Hematopoietic multipotent progenitor cell treated with erythropoietin and hydrocortisone succinate and interleukin-3 and kit ligand, for 15 days (in vitro differentiated cells): ENCODE results near the gene OR5K4.

Source experiments
- DNase-seq: peaks from one replicate; pipeline ENCODE4 v3.0.0-alpha.2; 2015; ENCODE audit warnings: low spot score

OR5K4 gene, protein sequence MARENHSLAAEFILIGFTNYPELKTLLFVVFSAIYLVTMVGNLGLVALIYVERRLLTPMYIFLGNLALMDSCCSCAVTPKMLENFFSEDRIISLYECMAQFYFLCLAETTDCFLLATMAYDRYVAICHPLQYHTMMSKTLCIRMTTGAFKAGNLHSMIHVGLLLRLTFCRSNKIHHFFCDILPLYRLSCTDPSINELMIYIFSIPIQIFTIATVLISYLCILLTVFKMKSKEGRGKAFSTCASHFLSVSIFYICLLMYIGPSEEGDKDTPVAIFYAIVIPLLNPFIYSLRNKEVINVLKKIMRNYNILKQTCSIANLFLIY

DNA sequence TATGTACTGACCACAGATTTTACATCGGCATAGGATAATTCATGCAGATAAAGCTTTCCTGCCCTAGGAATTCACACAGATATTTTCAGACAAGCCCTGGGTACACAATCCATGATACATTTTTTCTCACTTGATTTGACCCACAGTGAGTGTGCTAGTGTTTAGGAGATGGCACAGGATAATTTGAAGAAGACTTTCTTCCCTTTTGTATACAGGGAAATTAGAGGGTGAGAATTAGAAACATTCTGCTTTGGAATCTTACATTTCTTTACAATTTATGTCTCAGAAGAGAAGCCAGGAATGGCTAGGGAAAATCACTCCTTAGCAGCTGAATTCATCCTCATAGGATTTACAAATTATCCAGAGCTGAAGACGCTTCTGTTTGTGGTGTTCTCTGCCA is at the start of gene OR5K4:
TSS of gene OR5K4 (plus strand) at position 301 of the 400 bp plus-strand sequence. CDS start at position 301, 0 bp downstream.
- no peak for DNase-seq

DNA sequence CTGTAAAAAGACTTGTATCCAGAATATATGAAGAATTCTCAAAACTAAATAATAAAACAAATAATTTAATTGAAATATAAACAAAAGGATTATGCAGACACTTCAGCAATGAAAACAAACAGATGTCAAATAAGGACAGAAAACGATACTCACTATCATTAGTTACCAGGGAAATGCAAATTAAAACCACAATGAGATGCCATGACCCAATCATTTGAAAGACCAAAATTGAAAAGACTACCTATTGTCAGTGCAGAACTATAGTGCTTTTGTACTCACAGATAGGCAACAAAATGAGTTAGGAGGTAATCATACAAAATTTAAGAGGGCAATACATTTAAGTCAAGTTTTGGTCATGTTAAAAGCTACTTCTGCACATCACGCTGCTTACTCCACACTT is 31.6 kb upstream of the OR5K4 start:
- no peak for DNase-seq

DNA sequence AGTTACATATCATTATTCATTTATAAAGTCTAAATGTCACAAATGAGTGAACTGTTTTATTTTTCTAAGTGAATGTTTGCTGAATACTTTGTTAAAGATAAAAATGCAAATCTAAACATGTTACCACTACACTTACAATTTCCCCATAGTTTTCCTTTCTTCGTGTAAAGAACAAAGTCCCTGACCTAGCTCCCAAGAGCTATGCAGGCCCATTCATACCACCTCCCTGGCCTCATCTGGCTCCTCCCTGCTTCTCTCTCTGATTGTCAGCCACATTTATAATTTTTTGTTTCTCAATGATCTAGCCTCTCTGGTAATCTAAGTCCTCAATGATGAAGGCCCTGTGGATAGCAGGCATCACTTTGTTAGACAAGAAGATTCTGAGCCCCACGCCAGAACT is 31.0 kb upstream of the OR5K4 start:
- no peak for DNase-seq

DNA sequence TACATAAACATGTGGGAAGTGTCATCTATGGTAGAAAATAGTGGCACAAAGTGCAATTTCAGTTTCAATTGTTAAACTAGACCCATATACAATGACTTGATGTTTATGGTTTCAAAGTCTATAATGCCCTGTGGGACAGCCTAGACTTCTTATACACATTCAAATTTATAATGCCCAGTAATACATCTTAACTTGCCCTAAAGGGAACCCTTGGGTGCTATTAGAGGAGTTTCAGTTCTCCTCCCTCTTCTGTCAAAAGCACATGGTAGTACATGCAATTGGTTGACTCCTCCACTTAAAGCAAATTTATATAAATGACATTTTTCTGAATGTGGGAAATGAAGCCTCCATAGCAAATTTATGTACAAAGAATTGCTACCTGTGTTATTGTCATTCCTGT is 30.2 kb upstream of the OR5K4 start:
- no peak for DNase-seq

DNA sequence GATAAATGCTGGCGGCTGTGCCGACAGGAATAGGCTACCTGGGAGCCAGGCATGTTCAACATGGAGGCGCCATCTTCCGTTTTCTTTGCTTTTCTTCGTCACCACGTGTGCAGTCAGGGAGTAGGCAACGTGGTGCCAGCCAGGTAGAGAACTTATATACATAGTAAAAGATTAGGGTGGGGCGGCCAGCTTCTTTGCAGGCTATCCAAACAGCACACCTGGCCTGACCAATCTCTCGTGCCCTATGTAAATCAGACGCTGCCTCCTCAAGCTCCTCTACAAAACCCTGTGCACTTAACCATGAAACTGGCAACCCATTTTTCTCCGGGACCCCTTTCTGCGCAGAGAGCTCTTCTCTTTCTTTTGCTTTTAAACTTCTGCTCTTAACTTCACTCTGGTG is 28.6 kb upstream of the OR5K4 start:
- DNase-seq, result no peak

DNA sequence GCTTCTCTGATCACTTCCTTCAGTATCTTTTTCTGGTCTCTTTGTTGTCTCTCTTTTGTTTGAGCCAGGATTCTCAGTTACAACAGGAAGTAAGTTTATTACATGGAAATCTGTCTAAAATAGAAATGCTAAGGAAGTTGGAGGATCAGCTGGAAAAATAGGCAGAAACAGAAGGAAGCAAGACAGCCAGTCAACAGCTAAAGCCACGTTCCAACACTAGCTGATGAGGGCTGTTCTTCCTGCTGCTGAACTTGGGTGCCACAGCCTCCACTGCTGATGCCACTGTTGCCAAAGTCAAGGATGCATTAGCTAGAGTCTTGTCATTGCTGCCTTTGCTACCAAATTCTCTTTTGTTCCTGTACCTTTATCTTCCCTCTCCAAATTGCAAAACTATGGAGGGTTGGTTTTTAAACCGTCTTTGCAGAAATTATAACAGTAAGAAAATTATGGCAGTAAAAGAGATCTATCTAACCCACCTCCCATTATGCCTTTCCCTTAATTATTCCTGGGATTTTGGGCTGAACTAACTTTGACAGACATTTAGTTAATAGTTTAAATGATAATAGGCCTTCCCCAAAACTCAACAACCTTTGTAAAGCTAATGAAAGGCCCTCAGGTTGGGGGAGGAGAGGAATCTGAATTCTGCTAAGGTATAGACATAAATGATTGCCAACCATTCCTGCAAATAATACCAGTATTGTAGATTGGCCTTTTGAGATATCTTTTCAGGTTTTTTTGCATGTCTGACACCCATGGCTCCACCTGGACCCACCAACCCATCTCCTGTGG is 27.4 kb upstream of the OR5K4 start:
- no peak for DNase-seq

DNA sequence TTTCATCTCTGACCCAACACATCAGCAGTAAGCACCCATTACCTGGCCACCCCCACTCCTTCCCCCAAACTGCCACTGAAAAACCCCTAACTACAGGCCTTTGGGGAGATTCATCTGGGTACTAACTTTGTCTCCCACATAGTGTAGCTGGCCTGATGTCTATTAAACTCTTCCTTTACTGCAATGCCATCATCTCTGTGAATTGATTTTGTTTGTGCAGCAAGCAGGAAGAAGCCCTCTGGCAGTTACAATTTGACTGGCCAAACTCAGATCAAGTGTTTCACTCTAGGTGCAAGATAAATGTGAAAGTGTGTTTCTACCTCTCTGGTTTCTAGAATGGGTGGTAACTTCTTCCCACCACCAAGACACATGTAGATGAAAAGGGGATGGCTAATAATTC is 26.7 kb upstream of the OR5K4 start:
- no peak for DNase-seq

DNA sequence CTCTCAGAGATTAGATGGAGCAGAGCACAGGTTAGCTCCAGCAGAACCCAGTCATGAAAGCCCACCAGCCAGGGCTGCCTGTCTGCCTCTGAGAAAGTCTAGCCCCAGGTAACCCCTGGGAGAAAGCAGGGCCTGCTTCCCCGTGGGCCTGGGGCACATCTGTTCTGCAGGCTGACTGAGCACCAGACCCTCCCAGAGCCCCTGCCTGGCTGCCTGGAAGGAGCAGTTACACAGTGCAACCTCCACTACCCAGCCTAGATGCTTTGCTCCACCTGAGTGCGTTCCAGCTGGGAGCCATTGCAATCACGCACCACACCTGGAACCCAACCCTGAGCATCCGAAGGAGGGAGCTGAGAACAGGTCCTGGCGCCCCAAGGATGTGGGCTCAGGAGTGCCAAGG is 24.7 kb upstream of the OR5K4 start:
- no peak for DNase-seq

DNA sequence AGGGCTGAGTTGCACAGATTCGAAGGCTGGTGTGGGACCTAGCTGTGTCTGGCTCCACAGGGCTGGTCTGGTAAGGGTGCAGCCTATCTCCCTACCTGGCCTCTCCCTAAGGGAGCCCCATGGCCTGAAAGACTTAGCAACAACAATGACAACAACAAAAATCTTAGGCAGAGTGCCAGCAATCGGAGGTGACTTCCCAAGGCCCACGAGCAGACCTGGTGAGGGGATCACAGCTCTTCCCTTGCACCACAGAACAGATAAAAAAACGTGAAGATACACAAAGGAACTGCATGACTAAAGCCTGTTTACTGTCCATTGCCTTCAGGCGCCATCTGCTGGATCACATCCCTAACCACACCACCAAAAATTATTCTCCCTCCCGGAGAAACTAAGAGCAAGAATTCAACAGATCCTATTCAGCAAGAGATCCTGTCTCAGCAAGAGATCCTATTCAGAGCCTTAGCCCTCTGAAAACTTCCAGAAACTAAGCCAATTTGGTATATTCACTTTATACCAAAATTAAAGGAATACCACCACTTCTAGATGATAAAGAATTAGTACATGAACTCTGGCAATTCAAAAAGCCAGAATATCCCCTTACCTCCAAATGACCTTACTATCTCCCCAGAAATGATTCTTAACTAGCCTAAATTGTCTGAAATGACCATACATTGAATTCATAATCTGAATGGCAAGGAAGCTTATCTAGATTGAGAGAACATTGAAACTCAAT is 24.1 kb upstream of the OR5K4 start:
- peak; percentile 14 for DNase-seq

DNA sequence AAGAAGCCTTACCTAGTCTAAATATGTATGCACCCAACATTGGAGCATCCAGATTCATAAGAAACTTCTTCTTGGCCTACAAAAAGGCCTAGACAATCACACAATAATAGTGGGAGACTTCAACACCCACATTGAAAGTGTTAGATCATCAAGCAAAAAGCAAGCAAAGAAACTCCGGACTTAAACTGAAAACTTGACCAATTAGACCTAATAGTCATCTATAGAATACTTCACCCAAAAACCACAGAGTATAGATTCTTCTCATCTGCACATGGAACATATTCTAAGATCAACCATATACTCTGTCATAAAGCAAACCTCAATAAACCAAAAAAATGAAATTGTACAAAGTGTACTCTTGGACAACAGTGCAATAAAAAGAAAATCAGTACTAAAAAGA is 22.3 kb upstream of the OR5K4 start:
- DNase-seq, result no peak

DNA sequence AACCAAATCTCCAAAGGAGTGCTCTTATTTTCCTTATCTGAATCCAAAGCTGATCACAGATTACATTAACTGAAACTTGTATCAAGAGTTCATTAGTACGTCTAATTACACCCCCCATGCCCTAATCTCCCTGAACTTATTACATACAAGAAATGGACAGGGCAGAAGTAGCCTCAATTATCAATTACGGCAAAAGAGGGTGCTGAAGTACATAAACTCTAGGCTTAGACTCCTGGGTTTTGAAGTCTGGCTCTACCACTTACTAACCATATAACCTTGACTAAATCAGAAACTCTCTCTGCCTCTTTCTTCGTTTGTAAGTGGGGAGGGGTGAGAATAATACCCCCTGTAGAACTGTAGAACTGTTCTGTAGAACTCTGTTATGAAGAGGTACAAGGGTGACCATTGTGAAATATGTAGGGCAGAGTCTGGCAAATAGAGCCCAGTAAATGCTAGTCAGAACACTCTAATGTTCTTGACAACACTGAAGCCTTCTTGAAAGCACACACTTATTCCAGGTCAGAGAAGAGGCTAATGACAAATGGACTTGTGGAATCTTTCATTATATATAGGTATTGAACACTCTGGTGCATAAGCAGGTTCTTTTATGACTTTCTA is 19.6 kb upstream of the OR5K4 start:
- DNase-seq, result no peak

DNA sequence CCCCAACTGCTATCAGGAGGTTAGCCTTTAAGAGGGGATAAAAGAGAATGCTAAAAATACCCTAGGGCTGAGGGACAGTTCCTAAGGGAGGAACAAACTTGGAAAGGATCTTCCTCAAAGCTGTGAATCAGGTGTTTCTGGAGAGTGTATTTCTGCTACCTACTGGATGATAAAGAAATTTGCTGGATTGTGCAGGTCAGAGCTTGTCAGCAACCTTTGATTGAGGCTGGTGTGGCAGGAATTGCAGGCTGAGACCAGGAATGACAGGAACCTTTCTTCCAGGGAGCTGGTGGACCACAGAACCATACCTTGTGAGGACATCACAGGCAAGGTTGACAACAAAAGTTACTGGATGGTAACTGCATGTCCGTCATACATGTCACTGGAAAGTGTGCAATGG is 14.6 kb upstream of the OR5K4 start:
- DNase-seq, result no peak

DNA sequence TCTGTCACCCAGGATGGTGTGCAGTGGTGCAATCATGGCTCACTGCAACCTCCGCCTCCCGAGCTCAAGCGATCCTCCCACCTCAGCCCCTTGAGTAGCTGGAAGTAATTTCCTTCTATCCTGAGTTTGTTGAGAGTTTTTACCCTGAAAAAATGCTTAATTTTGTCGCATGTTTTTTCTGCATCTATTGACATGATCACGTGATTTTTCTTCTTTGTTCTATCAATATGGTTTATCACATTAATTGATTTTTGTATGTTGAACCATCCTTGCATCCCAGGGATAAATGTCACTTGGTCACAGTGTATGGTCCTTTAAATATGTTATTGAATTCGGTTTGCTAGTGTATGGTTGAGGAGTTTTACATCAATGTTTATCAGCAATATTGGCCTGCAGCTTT is 11.9 kb upstream of the OR5K4 start:
- DNase-seq, result no peak

DNA sequence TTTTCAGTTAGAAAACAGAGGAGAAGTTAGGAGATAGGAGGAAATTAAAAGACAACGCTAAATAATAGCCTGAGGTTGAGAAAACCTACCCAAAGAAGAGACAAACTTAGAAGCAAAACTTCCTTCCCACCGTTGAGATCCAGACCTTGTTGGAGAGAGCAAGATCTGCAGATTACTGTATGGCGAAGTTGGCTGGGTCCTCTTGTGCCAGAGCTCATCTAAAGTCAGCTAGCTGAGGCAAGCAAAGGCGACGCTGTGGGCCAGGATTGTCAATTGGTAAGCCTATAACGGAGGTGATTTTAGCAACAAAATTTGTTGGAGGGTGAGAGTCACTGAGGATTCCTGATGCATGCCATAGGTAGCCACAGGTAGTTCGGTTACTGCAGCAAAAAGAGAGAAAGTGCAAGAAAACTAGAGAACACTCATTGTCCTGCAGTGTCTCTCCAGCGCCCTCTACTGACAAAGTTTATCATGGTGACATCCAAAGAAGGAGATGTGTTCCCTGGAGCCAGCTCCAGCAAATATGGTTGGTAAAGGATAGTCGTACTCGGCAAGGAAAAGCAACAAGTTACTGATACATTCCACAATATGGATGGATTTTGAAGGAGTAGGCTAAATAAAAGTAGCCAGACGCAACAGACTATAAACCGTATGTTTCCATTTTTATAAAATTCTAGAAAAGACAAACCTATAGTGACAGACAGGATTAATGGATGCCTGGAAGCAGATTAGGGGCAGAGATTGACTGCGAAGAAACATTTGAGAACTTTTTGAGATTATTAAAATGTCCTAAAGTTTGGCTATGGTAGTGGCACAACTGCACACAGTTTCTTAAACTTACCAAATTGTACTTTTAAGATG is 9.8 kb upstream of the OR5K4 start:
- DNase-seq, result peak; percentile 36

DNA sequence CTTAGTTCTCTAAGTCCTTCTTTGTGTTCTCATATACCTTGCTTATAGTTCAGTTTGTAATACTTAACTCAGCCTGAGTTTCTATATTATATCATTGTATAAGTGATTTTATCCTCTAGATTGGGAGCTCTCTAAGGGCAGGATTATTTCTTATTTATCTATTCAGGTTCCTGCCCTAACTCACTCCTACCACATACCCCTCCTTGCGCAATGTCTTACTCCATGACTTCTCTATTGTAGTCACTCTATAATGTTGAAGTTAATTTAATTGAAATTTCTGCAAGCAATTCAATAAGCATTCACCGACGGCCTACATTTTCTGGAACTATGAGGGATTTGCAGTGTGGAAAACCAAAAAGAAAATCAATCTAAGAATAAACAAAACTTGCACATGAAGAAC is 3.6 kb upstream of the OR5K4 start:
- DNase-seq, result no peak

DNA sequence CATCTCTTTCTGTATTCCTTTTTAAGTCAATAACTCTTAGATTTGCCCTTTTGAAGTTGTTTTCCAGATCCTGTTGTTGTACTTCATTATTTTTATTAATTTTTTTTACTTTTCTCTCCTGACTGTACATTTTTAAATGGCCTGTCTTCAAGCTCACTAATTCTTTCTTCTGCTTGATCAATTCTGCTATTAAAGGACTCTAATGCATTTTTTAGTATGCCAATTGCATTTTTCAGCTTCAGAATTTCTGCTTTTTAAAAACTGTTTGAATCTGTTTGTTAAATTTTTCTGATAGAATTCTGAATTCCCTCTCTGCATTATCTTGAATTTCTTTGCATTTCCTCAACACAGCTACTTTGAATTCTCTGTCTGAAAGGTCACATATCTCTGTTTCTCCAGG is 5.6 kb downstream of the OR5K4 start:
- DNase-seq, result no peak

DNA sequence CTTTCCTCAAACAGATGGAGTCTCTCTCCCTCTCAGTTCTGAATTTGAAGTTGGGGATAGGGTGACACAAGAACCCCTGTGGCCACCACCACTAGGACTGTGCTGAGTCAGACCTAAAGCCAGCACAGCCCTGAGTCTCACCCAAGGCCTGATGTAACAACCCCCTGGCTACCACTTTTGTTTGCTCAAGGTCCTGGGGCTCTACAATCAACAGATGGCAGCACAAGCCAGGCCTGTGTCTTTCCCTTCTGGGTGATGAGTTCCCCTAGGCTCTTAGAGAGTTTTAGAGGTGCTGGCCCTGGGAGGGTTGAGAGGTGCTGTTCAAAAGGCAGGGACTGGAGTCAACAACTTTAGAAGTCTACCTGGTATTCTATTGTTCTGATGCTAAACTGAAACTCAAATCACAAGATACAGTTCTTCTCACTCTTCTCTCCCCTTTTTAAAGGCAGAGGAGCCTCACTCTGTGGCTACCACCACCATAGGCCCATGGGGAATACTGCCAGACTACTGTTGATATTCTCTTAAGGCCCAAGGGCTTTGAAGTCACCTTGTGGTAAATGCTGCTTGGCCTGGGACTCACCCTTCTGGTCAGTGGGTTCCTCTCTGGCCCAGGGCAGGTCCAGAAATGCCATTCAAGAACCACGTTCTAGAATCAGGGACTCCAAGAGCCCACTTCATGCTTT is 6.5 kb downstream of the OR5K4 start:
- DNase-seq, result no peak

DNA sequence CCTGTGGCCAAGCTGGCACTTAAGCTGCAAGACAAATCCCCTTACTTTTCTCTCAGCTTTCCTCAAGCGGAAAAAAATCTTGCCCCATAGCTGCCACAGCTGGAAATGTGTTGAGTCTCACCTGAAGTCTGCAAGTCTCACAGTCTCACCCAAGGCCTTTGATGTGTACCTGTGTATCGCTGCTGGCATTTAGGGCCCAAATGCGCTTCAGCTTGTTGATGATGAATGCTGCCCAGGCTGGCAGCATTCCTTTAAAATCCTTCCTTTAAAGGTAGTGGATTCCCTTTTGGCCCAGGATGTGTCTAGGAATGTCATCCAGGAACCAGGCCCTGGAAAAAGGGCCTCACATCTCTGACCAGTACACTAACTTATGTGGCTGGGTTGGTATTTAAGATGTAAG is 7.0 kb downstream of the OR5K4 start:
- no peak for DNase-seq

DNA sequence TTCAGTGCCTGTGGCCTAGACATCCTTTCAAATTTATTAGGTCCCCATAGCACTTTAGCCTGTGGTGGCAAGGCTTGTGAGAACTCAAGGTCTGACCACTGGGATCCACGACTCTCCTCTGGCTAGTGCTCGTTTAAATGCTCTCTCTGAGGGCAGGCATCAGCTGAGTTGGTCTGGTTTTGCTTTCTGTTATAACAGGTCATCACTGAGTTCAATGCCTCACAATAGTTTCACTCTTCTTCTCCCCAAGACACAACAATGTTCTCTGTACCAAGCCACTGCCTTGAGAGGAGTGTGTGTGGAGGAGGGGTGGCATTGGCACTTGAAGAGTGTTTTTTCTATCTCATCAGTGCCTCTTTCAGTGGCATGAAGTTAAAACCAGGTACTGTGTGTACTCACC is 7.6 kb downstream of the OR5K4 start:
- DNase-seq, result no peak

DNA sequence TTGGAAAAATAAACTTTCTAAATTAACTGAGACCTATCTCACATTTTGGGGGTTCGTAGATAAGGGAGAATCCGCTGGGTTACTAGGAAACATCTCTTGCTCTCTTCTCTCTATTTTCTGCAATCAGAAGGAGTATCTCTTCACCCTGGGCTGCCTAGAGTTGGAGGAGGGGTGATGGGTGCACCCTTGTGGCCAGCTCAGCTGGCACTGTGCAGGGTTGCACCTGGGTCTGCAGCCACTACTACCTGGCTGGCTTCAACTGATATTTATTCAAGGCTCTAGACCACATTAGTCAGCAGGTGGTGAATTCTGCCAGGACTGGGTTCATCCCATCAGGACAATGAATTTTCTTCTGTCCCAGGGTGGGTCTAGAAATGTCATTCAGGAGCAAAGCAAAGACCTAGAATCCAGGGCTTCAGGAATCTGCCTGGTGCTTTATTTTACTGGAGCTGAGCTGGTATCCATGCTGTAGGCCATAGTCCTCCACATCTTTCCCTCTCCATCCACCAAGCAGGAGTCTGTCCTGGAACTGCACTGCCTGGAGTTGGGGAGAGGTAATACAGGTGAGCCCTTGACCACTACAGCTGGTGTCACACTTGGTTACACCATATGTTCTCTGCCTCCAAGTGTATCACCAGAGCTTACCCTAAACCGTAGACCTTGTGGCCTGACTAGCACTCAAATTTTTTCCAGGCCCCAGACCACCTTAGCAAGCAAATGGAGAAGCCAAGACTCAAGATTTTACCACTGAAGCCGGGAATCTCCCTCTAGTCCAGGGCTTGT is 14.0 kb downstream of the OR5K4 start:
- no peak for DNase-seq
